PFSK-1 (cell line): ENCODE data around the gene TNS1.

Experiments
- POLR2AphosphoS5 ChIP-seq: IDR thresholded peaks from 2 replicates; pipeline ENCODE4 v1.6.1; 2012; ENCODE audit warnings: low read depth, mild to moderate bottlenecking, control low read depth, low read length, moderate library complexity
- REST ChIP-seq, 2 experiments: IDR thresholded peaks; 2 replicates each; pipeline versions ENCODE4 v1.6.1 to v1.8.0; 2011 to 2012; ENCODE audit warnings: low read depth in 2 of 2, low read length in 2 of 2, control low read depth in 1 of 2, inconsistent platforms in 1 of 2, mild to moderate bottlenecking in 1 of 2, moderate library complexity in 1 of 2; ENCODE audit not compliant: insufficient read depth in 1 of 2
- TAF1 ChIP-seq: IDR thresholded peaks from 2 replicates; pipeline ENCODE4 v1.6.1; 2012; ENCODE audit warnings: low read length, control low read depth, borderline replicate concordance; ENCODE audit not compliant: insufficient read depth

- TF ChIP-seq REST (IDR thresholded peaks at IDR 0.05; ENCODE audit: insufficient read depth in 1 of 2, low read depth in 2 of 2, low read length in 2 of 2) (no peak), TAF1 (no peak), POLR2AphosphoS5 (no peak)
Measured at GRCh38 chr2:217809736-217810135, 193.1 kb downstream of the TNS1 start.
